GM19099 (cell line): ENCODE data around the gene HNRNPAB.
A peak's percentile ranks its signal among the peaks of the same experiment; 100 is the strongest.

Source experiments
- POLR2A ChIP-seq: IDR thresholded peaks from 3 replicates; pipeline ENCODE4 v1.6.1; 2011; ENCODE audit warnings: low read depth; ENCODE audit not compliant: insufficient read length; ENCODE audit errors: extremely low read depth

Gene HNRNPAB

DNA sequence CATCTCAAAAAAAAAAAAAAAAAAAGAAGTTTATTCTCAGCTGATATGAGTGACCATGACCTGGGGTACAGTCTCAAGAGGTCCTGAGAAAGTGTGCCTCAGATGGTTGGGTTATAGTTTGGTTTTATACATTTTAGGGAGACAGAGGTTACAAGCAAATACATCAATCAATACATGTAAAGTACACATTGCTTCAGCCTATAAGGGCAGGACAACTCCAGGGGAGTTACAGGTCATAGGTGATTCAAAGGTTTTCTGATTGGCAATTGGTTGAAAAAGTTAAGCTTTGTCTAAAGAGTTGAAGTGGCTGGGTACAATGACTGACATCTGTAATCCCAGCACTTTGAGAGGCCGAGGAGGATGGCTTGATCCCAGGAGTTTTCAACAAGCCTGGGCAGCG is 14.9 kb upstream of the HNRNPAB start:
- no peak for TF ChIP-seq POLR2A

DNA sequence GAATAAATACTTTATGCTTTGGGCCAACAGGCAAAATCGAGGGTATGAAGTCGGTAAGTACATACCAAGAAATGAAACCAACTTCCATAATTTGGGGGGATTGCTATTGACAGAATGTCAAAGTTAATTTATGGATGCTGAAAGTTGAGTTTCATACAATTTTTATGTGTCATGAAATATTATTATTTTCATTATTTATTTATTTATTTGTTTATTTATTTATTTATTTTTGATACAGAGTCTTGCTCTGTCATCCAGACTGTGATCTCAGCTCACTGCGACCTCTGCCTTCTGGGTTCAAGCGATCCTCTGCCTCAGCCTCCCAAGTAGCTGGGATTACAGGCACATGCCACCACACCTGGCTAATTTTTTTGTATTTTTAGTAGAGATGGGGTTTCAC is 12.7 kb upstream of the HNRNPAB start:
- no peak for TF ChIP-seq POLR2A

DNA sequence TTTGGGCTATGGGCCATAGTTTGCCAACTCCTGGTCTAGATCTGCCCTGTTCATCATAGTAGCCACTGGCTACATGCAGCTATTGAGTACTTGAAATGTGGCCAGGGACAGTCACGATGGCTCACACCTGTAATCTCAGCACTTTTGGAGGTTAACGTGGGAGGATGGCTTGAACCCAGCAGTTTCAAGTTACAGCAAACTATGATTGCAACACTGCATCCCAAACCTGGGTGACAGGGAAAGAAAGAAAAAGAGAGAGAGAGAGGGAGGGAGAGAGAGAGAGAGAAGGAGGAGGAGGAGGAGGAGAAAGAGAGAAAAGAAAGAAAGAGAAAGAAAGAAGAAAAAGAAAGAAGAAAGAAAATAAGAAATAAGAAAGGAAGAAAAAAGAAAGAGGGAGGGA is 12.1 kb upstream of the HNRNPAB start:
- TF ChIP-seq POLR2A = no peak

DNA sequence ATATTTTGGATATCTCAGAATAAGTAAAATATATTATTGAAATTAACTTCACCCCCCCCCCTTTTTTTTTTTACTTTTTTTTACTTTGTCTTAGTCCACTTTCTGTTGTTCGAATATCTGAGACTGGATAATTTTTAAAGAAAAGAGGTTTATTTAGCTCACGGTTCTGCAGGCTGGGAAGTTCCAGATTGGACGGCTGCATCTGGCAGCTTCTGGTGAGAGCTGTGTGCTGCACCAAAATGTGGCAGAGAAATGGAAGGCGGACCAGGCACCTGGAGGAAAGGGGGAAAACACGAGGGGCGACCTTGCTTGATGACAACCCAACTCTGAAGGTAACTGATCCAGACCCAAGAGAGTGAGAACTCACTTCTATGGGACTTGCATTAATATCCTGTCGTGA is 11.5 kb upstream of the HNRNPAB start:
- no peak for TF ChIP-seq POLR2A

DNA sequence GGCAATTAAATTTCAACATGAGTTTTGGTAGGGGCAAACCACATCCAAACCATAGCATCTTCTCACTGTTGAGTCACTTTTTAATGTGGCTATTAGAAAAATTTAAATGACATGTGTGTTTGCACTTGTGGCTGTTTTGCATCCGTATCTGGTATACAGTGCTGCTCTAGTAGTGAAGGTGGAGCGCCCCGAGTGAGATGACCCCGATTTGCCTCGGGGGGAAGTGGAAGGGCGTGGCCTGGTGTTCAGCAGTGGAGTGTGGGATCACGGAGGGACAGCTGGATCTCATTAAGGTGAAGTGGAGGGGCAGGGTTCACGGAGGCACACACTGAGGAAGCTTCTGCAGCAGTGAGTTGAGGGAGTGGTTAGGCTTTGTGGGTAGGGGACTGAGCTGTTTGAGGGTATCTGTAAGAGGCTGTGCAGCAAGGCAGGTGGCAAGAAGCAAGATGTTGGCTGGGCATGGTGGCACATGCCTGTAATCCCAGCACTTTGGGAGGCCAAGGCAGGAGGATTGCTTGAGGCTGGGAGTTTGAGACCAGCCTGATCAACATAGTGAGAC is 11.0 kb upstream of the HNRNPAB start:
- no peak for TF ChIP-seq POLR2A

DNA sequence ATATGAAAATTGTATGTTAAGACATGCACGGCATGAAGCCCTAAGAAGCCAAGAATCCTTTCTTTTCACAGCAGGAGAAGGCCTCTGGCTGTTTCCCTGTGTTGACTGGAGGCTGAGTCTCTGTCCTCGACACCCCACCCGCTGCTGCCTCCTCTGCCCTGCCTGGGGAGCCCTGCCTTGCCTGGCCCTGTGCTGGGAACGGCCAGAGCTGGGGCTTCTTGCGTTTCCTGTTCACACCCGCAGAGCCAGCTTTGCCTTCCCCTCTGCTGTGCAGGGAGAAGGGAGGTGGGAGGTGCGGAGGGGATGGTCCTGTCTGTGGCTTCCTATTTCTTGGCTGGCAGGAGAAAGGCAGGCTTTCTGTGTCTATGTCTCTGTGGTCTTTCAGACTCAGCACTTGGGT is 10.3 kb upstream of the HNRNPAB start:
- no peak for TF ChIP-seq POLR2A

DNA sequence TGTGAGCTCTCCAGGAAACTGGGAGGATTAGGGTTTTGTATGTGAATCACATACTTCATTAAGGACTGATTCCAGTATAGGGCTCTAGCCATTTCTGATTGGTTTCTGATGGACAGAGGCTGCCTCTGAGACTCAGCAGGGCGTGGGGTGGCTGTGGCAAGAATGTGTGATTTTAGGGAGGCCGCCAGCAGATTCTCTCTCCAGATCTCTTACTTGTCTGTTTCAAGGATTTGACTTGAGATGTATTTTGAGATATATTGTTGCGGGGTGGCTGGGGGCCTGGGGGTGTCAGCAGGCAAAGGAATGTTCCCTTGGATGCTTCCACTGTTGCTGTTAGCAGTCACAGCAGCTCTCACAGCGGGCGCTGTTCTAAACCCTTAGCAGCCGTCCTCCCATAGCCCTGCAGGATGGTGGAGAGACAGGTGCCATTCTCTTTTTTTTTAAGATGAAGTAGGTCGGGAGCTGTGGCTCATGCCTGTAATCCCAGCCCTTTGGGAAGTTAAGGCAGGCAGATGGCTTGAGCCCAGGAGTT is 8.0 kb upstream of the HNRNPAB start:
- no peak for TF ChIP-seq POLR2A

DNA sequence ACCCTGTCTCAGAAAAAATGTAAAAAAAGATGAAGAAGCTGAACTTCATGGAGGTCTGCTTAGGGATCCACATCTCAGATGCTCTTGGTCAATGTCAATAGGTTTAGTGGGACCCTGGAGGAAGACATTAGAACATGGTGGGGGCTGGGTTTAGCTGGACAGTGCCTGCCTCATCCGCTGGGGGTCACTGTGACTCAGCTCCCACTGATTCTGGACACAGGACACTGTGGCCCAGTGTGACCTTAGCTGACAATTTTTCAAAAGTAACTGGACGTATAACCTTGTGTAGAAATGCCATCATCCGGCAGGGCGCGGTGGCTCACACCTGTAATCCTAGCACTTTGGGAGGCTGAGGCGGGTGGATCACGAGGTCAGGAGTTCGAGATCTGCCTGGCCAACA is 7.3 kb upstream of the HNRNPAB start:
- TF ChIP-seq POLR2A = no peak

DNA sequence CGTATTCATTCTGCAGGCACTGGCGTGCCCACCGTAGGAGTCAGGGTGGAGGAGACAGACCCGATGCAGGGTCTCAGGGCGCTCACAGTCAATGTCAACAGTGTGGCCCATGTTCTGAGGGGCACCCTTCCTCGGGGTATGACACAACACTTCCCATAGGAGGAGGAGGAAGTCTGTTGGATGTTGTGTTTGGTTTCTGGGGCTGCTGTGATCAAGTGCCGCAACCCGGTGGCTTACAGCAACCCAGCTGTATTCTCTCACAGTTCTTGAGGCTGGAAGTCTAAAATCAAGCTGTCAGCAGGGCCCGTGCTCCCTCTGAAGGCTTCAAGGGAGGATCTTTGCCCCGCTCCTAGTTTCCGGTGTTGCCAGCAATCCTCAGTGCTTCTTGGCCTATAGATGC is 5.6 kb upstream of the HNRNPAB start:
- no peak for TF ChIP-seq POLR2A

DNA sequence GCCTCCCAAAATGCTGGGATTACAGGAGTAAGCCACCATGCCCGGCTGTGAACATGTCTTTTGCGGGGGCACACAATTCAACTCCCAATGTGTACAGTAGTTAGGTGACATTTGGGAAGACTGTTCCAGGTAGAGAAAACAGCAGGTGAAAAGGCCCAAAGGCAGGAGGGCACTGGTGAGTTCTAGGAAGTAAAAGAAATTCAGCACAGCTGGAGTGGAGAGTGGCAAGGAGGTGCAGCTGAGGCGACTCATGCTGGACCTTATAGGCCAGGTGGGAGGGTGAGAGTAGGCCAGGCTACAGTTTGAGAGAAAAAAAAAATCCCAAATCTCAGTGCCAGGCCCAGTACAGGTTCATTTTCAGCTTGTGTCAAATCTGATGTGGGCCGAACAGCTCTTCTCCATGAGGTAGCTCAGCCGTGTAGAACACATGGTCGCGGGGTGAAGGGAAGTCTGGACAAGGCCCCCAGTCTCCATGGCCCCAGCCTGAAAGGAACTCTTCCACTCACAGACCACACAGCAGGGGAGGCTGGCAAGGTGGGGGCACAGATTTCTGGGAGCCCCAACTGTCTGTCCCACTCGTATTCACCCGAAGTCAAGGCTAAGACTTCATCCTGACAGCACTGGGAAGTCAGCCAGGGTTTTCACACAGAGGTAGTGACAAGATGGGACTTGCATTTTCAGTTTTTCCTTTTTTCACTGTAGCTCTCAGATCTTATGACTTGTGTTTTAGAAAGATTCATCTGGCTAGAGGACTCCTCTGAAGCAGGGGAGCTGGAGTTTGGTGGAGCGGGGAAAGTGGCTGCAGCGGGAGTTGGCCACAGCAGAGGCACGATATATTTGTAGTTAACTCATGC is 4.5 kb upstream of the HNRNPAB start:
- no peak for TF ChIP-seq POLR2A

DNA sequence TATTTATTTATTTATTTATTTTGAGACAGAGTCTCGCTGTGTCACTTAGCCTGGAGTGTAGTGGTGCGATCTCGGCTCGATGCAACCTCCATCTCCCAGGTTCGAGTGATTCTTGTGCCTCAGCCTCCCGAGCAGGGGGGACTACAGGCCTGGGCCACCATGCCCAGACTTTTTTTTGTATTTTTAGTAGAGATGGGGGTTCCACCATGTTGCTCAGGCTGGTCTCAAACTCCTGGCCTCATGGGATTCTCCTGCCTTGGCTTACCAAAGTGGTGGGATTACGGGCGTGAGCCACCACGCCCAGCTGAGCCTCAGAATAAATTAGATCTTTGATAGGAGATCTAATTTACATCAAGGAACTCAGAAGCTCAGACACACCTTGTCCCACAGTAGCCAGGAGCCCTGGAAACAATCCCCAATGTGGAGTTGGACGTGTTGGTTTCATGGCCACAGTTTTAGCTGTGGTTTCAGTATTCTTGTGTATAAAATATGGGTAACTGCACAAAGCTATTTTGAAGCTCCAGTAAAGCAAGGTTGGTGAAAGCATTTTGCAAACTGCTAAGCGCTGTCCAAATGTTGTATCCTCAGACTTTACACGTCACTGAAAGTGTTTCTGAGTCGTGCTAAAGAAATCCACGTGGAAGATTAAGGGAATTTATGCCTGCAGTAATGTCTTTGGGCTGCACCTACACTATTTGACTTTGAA is 3.0 kb upstream of the HNRNPAB start:
- no peak for TF ChIP-seq POLR2A

DNA sequence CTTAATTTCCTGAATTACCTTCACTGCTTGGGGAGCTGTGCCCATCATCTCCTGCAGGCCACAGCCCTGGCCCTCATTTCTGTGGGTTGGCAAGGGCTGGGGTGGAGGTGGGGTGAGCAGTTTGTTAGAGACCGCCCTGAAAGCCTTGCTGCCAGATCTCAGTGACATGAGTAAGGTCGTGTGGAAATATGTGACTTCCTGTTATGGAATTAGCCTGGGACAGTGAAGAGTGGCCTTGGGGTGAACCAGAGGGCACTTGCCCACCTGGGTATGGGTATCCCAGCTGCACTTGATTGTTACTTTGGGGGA is 2.5 kb upstream of the HNRNPAB start:
- TF ChIP-seq POLR2A = no peak

DNA sequence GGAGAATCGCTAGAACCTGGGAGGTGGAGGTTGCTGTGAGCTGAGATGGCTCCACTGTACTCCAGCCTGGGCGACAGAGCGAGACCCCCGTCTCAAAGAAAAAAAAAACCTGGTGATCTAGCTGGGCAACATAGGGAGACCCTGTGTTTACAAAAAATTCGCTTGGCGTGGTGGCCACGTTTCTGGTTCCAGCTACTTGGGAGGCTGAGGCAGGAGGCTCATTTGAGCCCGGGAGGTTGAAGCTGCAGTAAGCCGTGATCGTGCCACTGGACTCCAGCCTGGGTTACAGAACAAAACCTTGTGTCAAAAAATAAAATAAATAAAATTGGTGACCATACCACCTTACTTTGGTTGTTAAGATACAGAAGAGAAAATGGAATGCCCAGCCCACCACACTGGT is 1.8 kb upstream of the HNRNPAB start:
- no peak for TF ChIP-seq POLR2A

DNA sequence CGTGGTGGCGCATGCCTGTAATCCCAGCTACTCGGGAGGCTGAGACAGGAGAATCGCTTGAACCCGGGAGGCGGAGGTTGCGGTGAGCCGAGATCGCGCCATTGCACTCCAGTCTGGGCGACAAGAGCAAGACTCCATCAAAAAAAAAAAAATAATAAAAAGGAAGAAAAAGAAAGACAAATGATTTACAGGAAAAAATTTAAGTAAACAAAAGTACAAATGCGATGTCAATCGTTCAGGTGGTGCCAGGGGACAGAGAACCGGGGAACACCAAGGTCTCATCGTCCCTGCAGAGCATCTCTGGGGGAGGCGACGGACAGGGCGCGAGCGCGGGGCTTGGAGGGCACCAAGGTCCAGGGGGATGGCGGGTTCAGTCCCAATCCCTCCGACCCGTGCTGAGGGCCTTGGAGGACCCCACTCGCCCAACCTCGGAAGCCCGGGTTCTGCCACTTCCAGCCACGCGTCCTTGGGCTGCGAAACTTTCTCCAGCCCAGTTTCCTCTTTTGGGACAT is 607 bp upstream of the HNRNPAB start:
- TF ChIP-seq POLR2A = no peak

DNA sequence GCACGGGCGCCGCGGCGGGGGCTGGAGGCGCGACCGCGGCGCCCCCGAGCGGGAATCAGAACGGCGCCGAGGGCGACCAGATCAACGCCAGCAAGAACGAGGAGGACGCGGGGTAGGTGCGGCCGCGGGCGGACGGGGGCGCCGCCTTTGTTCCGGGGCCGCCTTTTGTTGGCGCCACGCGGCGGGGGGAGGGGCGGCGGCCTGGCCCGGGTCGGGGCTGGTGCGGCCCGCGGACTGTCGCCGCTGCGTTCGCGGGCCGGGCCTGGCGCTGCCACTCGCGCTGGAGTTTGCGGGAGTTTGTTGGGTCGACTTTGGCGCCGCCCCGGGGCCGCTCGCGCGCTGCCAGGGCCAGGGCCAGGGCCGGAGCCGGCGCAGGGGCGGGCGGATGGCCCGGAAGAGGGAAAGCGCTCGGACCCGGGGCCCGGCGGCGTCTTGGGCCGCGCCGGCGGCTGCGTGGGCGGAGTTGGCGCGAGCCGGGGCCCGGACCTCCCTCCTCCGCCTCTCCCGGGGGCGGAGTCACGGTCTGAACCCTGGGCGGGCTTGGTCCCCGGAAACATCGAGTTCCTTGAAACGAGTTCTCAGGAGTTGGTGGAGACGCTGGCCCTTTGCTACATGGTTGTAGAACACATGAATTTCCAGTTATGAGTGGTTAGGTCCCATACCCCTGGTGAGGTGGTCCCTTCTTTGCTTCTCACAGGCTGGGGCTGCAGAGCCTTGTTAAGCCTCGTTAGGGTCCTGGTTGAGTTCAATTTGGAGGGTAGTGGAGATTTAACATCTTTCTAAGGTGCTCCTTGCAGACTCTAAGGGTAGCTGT is 809 bp downstream of the HNRNPAB start:
- TF ChIP-seq POLR2A = peak; percentile 34

DNA sequence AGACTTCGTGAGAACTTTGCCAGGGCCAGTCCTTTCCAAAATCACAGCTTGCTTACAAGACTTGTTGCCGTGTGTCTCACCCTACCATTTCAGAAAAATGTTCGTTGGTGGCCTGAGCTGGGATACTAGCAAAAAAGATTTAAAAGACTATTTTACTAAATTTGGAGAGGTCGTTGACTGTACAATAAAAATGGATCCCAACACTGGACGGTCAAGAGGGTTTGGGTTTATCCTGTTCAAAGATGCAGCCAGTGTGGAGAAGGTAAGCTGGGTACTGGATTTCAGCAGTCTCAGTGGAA is 1.4 kb downstream of the HNRNPAB start:
- TF ChIP-seq POLR2A = no peak
